Activated CD8-positive, alpha-beta memory T cell treated with anti-CD3 and anti-CD28 coated beads, Interleukin-2, amount 50 U/mL, for 24 hours (primary cell): ENCODE results near the gene LRTM1.

Source experiments
- DNase-seq: peaks from one replicate; pipeline ENCODE4 v3.0.0-alpha.2; 2020; ENCODE audit errors: extremely low read depth

Gene LRTM1

GRCh38 chr3:54891540-54891897, 36.3 kb downstream of the LRTM1 start:
- DNase-seq: no peak

- DNase-seq: no peak
Observed at GRCh38 chr3:54889731-54890130, 38.1 kb downstream of the LRTM1 start.

- no peak for DNase-seq
Observed at GRCh38 chr3:54888873-54889272, 39.0 kb downstream of the LRTM1 start.

- no peak for DNase-seq
Observed at GRCh38 chr3:54888162-54888561, 39.7 kb downstream of the LRTM1 start.

GRCh38 chr3:54882129-54882833, 45.6 kb downstream of the LRTM1 start:
- DNase-seq: no peak

- DNase-seq: no peak
Observed at GRCh38 chr3:54878145-54878544, 49.7 kb downstream of the LRTM1 start.

- DNase-seq: no peak
Observed at GRCh38 chr3:54877730-54878129, 50.1 kb downstream of the LRTM1 start.

GRCh38 chr3:54876694-54877093, 51.2 kb downstream of the LRTM1 start:
- DNase-seq: no peak

GRCh38 chr3:54875596-54876268, 52.1 kb downstream of the LRTM1 start:
- no peak for DNase-seq

- DNase-seq: no peak
Observed at GRCh38 chr3:54874816-54875556, 52.9 kb downstream of the LRTM1 start.

GRCh38 chr3:54873059-54874010, 54.5 kb downstream of the LRTM1 start:
- DNase-seq: no peak

GRCh38 chr3:54871867-54872266, 56.0 kb downstream of the LRTM1 start:
- no peak for DNase-seq

GRCh38 chr3:54870423-54870822, 57.4 kb downstream of the LRTM1 start:
- DNase-seq: no peak
